ENCODE data around the gene ADI1.

Gene ADI1

GRCh38 chr2:3447789-3448317, 71.5 kb downstream of the ADI1 start:
- Histone ChIP-seq H3K4me3 (ENCODE audit: severe bottlenecking) (no peak overlapping the region), H3K27ac (ENCODE audit: poor library complexity, severe bottlenecking) (no peak overlapping the region), H3K4me1 (ENCODE audit: insufficient read depth, poor library complexity, severe bottlenecking) (no peaks in the 10 kb centered on the region), H3K9me3 (ENCODE audit: severe bottlenecking) (no peaks in the 10 kb centered on the region), H3K27me3 (ENCODE audit: insufficient read depth, poor library complexity, severe bottlenecking) (no peaks in the 10 kb centered on the region), H3K36me3 (ENCODE audit: low read depth) (peaks cover 46% of the 10 kb centered on the region)
- no peak for DNase-seq (ENCODE audit: low spot score)
- ATAC-seq (ENCODE audit: low read depth) = no peak
- TF ChIP-seq CTCF (IDR thresholded peaks at IDR 0.05; ENCODE audit: poor library complexity, severe bottlenecking) = no peak

Measured in RWPE2 (cell line).